ENCODE data around the gene F11. TPM values are rescaled to one million over a fixed set of nuclear protein-coding genes. Genes with fewer than 3 reads are reported as not detected.
"Not testable (repeated sequence)": the region's sequence is repeated elsewhere in the genome, so short reads cannot be mapped to it uniquely, and the experiment has no call there.

The F11 gene
- total RNA-seq, 1 donor from 2014 or later: not detected

DNA sequence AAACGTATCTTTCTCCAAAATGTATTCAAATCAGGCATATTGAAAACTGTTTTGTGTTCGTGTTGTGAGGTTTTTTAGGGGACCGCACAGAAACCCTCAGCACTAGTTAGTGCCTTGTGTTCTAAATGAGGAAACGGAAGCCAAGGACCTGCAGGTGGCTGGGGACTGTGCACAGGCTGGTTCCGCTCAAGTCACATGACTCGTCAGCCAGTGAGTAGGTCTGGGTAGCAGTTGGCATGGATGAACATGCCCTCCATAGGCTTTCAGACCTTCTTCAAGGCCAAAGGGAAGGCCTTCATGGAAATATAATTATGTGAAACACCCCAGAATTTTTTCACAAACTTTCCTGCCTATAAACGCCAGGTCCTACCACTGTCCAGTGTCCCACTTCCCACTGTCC lies 1.3 kb upstream of the F11 start:
- Mint-ChIP-seq H3K27me3 (ENCODE audit: unreplicated experiment) (peaks cover 3% of the 10 kb centered on the region), H3K9me3 (ENCODE audit: unreplicated experiment) (no peaks in the 10 kb centered on the region), H3K36me3 (ENCODE audit: unreplicated experiment) (no peaks in the 10 kb centered on the region), H3K4me3 (ENCODE audit: unreplicated experiment) (no peak overlapping the region), H3K4me1 (ENCODE audit: low read depth, unreplicated experiment) (peaks cover 4% of the 10 kb centered on the region), H3K27ac (ENCODE audit: unreplicated experiment) (no peak overlapping the region)
- TF ChIP-seq, protein P1, sequence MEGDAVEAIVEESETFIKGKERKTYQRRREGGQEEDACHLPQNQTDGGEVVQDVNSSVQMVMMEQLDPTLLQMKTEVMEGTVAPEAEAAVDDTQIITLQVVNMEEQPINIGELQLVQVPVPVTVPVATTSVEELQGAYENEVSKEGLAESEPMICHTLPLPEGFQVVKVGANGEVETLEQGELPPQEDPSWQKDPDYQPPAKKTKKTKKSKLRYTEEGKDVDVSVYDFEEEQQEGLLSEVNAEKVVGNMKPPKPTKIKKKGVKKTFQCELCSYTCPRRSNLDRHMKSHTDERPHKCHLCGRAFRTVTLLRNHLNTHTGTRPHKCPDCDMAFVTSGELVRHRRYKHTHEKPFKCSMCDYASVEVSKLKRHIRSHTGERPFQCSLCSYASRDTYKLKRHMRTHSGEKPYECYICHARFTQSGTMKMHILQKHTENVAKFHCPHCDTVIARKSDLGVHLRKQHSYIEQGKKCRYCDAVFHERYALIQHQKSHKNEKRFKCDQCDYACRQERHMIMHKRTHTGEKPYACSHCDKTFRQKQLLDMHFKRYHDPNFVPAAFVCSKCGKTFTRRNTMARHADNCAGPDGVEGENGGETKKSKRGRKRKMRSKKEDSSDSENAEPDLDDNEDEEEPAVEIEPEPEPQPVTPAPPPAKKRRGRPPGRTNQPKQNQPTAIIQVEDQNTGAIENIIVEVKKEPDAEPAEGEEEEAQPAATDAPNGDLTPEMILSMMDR (IDR thresholded peaks at IDR 0.05; ENCODE audit: partially characterized antibody, unreplicated experiment): no peak
- no peak for DNase-seq

DNA sequence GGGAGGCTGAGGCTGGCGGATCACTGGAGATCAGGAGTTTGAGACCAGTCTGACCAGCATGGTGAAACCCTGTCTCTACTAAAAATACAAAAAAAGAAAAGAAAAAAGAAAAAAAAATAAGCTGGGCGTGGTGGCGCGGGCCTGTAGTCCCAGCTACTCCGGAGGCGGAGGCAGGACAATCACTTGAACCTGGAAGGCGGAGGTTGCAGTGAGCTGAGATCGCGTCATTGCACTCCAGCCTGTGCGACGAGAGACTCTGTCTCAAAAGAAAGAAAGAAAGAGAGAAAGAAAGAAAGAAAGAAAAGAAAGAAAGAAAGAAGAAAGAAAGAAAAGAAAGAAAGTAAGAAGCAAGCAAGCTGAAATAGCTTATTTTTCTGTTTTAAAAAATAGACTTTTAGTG lies 739 bp upstream of the F11 start:
- not testable (repeated sequence) for DNase-seq; H3K27me3 Mint-ChIP-seq (ENCODE audit: unreplicated experiment); H3K36me3 Mint-ChIP-seq (ENCODE audit: unreplicated experiment); H3K27ac Mint-ChIP-seq (ENCODE audit: unreplicated experiment); H3K9me3 Mint-ChIP-seq (ENCODE audit: unreplicated experiment); H3K4me3 Mint-ChIP-seq (ENCODE audit: unreplicated experiment); H3K4me1 Mint-ChIP-seq (ENCODE audit: low read depth, unreplicated experiment)

GRCh38 chr4:186266729-186267456 lies 904 bp downstream of the F11 start:
- TF ChIP-seq, protein P1 (IDR thresholded peaks at IDR 0.05; ENCODE audit: partially characterized antibody, unreplicated experiment): no peak
- Mint-ChIP-seq H3K27ac (ENCODE audit: unreplicated experiment) (peak overlapping the region; percentile 82), H3K9me3 (ENCODE audit: unreplicated experiment) (no peaks in the 10 kb centered on the region), H3K4me1 (ENCODE audit: low read depth, unreplicated experiment) (peaks cover 4% of the 10 kb centered on the region), H3K36me3 (ENCODE audit: unreplicated experiment) (no peaks in the 10 kb centered on the region), H3K27me3 (ENCODE audit: unreplicated experiment) (peaks cover 2% of the 10 kb centered on the region), H3K4me3 (ENCODE audit: unreplicated experiment) (peak overlapping the region; percentile 85)
- peak; percentile 68 for DNase-seq

DNA sequence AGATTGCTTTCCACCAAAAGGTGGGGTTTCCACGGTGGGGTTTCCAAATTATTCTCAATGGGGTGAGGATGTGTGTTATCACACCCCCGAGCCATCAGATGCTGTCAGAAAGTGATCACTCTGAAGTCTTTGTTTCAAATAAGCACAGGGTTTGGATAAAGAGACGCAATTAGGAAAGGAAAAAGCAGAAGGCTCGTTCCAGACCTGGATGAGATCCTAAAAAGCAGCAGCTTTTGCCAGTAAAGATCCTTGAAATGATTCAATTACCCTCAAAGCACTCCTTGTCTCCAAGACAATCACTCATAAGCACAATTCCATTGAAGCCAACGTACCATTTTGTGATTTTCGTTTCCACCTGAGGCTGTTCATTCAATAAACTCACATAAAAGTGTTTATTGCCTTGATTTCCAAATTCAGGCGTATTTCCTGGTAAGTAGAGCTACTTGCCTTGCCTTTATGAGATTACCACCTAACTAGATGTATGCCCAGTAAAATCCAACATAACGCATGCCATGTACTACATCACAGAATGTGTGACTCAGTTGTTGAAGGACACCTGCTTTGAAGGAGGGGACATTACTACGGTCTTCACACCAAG lies 5.2 kb downstream of the F11 start:
- no peak overlapping the region for H3K27ac Mint-ChIP-seq (ENCODE audit: unreplicated experiment)
- H3K36me3 Mint-ChIP-seq (ENCODE audit: unreplicated experiment): no peaks in the 10 kb centered on the region
- TF ChIP-seq, protein P1 (IDR thresholded peaks at IDR 0.05; ENCODE audit: partially characterized antibody, unreplicated experiment): no peak
- no peak overlapping the region for H3K4me3 Mint-ChIP-seq (ENCODE audit: unreplicated experiment)
- peaks cover 4% of the 10 kb centered on the region for H3K4me1 Mint-ChIP-seq (ENCODE audit: low read depth, unreplicated experiment)
- no peaks in the 10 kb centered on the region for H3K9me3 Mint-ChIP-seq (ENCODE audit: unreplicated experiment)
- DNase-seq: no peak
- no peaks in the 10 kb centered on the region for H3K27me3 Mint-ChIP-seq (ENCODE audit: unreplicated experiment)

DNA sequence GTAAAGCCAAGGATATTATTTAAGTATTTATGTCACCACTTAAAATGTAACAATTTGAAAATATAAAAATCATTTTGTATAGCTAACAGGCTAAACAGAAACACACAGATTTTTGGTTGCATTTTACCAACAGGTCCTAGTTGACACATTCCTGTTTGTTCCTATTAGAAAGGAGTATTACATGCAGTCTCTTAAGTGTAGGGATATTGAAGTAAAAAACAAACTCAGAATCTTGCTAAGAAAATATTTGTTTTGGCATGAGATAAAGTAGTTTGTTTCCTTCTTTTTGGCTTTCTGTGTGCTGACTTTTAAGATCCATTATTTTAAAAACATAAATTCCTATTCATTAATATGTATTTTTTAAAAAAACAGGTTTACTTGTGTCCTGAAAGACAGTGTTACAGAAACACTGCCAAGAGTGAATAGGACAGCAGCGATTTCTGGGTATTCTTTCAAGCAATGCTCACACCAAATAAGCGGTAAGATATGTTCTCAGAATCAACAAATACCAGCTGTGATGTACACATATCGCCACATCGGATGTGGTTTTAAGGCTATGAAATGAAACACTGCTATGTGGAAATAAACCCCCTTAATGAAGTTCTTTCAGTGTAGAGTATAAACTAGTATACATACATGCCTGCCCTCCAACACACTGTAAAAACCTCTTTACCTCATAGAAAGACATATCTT lies 6.9 kb downstream of the F11 start:
- Mint-ChIP-seq H3K27ac (ENCODE audit: unreplicated experiment) (no peak overlapping the region), H3K27me3 (ENCODE audit: unreplicated experiment) (no peaks in the 10 kb centered on the region), H3K9me3 (ENCODE audit: unreplicated experiment) (no peaks in the 10 kb centered on the region), H3K4me1 (ENCODE audit: low read depth, unreplicated experiment) (no peaks in the 10 kb centered on the region), H3K36me3 (ENCODE audit: unreplicated experiment) (no peaks in the 10 kb centered on the region), H3K4me3 (ENCODE audit: unreplicated experiment) (no peak overlapping the region)
- TF ChIP-seq, protein P1 (IDR thresholded peaks at IDR 0.05; ENCODE audit: partially characterized antibody, unreplicated experiment): no peak
- no peak for DNase-seq

DNA sequence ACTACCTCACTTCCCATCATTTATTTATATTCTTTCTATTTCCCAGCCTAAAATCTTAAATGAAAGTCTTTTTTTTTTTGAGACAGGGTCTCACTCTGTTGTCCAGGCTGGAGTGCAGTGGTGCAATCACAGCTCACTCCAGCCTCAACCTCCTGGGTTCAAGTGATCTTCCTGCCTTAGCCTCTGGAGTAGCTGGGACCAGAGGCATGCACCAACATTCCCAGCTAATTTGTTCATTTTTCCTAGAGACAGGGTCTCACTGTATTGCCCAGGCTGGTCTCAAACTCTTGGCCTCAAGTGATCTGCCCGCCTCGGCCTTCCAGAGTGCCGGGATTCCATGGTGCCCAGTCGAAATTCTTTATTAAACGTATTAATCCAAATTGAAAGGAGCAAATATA lies 7.4 kb downstream of the F11 start:
- not testable (repeated sequence) for DNase-seq; H3K4me1 Mint-ChIP-seq (ENCODE audit: low read depth, unreplicated experiment); H3K36me3 Mint-ChIP-seq (ENCODE audit: unreplicated experiment)

More for the DNA sequence above, 7.4 kb downstream of the F11 start:
- H3K9me3 Mint-ChIP-seq (ENCODE audit: unreplicated experiment); H3K4me3 Mint-ChIP-seq (ENCODE audit: unreplicated experiment); H3K27me3 Mint-ChIP-seq (ENCODE audit: unreplicated experiment); H3K27ac Mint-ChIP-seq (ENCODE audit: unreplicated experiment): not testable (repeated sequence)

All from glutamatergic neuron (in vitro differentiated cells).